Measurements from ENCODE around the gene MYO7B. TPM values are rescaled to one million over a fixed set of nuclear protein-coding genes. Genes with fewer than 3 reads are reported as not detected.

The MYO7B gene
- total RNA-seq, 4 donors from 2014 or later: 214 to 1,039 (median 594) TPM

GRCh38 chr2:127631997-127632581, 96.6 kb downstream of the MYO7B start:
- H3K27ac ChIP-seq: peak overlapping the region in 2 of 4 donors; percentile 64 to 83

GRCh38 chr2:127632592-127633489, 97.4 kb downstream of the MYO7B start:
- Histone ChIP-seq H3K4me3 (no peak overlapping the region), H3K27ac (peak overlapping the region in 3 of 4 donors; percentile 17 to 83 (median 64)), H3K4me1 (peaks cover 0 to 62% (median 30%) of the 10 kb centered on the region in 4 donors), H3K36me3 (peaks cover 0 to 75% (median 0%) of the 10 kb centered on the region in 3 donors), H3K9me3 (no peaks in the 10 kb centered on the region), H3K27me3 (no peaks in the 10 kb centered on the region)
- TF ChIP-seq CTCF (IDR thresholded peaks at IDR 0.05) (no peak), POLR2A (IDR thresholded peaks at IDR 0.05) (no peak)
- DNase-seq: peak in 2 of 3 donors; percentile 80 to 81

More at GRCh38 chr2:127631997-127632581, 96.6 kb downstream of the MYO7B start:
- DNase-seq: no peak
- Histone ChIP-seq H3K27me3 (no peaks in the 10 kb centered on the region), H3K4me3 (no peak overlapping the region), H3K4me1 (peaks cover 0 to 55% (median 27%) of the 10 kb centered on the region in 4 donors), H3K36me3 (peaks cover 0 to 74% (median 0%) of the 10 kb centered on the region in 3 donors), H3K9me3 (no peaks in the 10 kb centered on the region)
- TF ChIP-seq CTCF (IDR thresholded peaks at IDR 0.05) (no peak), POLR2A (IDR thresholded peaks at IDR 0.05) (no peak)

GRCh38 chr2:127633556-127634065, 98.1 kb downstream of the MYO7B start:
- H3K4me3 ChIP-seq: no peak overlapping the region
- no peak for TF ChIP-seq CTCF (IDR thresholded peaks at IDR 0.05)
- TF ChIP-seq POLR2A (IDR thresholded peaks at IDR 0.05): no peak
- peak overlapping the region in 3 of 4 donors; percentile 5 to 83 (median 49) for H3K27ac ChIP-seq
- DNase-seq: no peak
- H3K27me3 ChIP-seq: no peaks in the 10 kb centered on the region
- peaks cover 0 to 70% (median 31%) of the 10 kb centered on the region in 4 donors for H3K4me1 ChIP-seq
- H3K36me3 ChIP-seq: peaks cover 0 to 72% (median 0%) of the 10 kb centered on the region in 3 donors
- H3K9me3 ChIP-seq: no peaks in the 10 kb centered on the region

GRCh38 chr2:127634066-127634617, 98.7 kb downstream of the MYO7B start:
- no peak overlapping the region for H3K4me3 ChIP-seq
- no peaks in the 10 kb centered on the region for H3K27me3 ChIP-seq
- H3K9me3 ChIP-seq: no peaks in the 10 kb centered on the region
- DNase-seq: peak in 1 of 3 donors; percentile 60
- peaks cover 0 to 75% (median 31%) of the 10 kb centered on the region in 4 donors for H3K4me1 ChIP-seq
- peak overlapping the region in 2 of 4 donors; percentile 49 to 83 for H3K27ac ChIP-seq
- TF ChIP-seq CTCF (IDR thresholded peaks at IDR 0.05): no peak
- TF ChIP-seq POLR2A (IDR thresholded peaks at IDR 0.05): no peak
- H3K36me3 ChIP-seq: peaks cover 0 to 72% (median 0%) of the 10 kb centered on the region in 3 donors

- Histone ChIP-seq H3K36me3 (peaks cover 0 to 67% (median 0%) of the 10 kb centered on the region in 3 donors), H3K4me1 (peaks cover 0 to 82% (median 32%) of the 10 kb centered on the region in 4 donors), H3K27ac (peak overlapping the region in 1 of 4 donors; percentile 83), H3K9me3 (no peaks in the 10 kb centered on the region), H3K27me3 (no peaks in the 10 kb centered on the region), H3K4me3 (no peak overlapping the region)
- TF ChIP-seq POLR2A (IDR thresholded peaks at IDR 0.05) (no peak), CTCF (IDR thresholded peaks at IDR 0.05) (no peak)
- no peak for DNase-seq
Observed at GRCh38 chr2:127634626-127635379, 99.3 kb downstream of the MYO7B start.

All from Peyer's patch (tissue), 4 donors.